GM19455 (cell line): ENCODE measurements around the gene UNC13C.
"Not testable (repeated sequence)": the region's sequence is repeated elsewhere in the genome, so short reads cannot be mapped to it uniquely, and the experiment has no call there.

Source experiments
- ATAC-seq: cut with Tn5 transposase; IDR thresholded peaks from one replicate; pipeline ENCODE4 v1.9.1; 2021; ENCODE audit not compliant: unreplicated experiment

The UNC13C gene

GRCh38 chr15:54410481-54410880, 432.2 kb downstream of the UNC13C start:
- ATAC-seq, result no peak

DNA sequence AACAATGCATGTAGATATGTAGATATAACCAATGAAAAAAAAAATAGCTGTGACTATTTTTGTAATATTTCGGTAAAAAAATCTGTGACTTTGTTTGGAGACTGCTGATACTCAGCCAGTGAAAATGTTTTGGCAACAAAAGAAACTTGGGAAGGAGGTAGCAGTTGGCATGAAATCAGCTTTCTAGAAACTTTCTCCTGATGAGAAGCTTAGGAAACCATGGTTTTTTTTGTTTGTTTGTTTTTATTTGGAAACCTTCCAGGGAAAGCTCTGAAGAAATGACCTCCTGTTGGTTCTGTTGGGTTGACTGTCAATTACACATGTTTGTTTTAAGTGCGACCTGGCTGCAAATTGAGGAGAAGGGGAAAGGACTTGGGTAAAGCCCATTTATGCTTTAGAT, 445.9 kb downstream of the UNC13C start:
- ATAC-seq, result no peak

DNA sequence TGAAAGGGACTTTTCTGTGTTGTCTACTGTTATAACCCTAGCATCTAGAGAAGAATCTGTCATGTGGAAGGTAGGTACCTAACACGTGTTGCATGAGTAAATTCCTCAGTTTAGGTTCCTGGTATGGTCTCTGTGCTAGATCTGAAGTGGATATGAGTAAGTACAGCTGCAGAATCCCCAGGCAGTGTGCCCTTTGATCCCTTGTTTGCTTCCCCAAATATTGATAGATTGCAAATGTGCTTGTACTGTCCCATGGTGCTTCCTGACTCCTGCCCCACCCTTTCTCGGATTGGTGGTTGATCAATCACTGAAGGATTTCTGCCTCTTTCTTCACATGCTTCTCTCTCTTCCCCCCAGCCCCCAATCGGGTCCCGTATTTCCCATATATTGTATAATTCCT, 450.4 kb downstream of the UNC13C start:
- ATAC-seq, result no peak

- not testable (repeated sequence) for ATAC-seq
These were observed 472.0 kb downstream of the UNC13C start for GRCh38 chr15:54450288-54450687.

- no peak for ATAC-seq
These were observed 478.2 kb downstream of the UNC13C start for GRCh38 chr15:54456413-54456812.

- ATAC-seq, result no peak
These were observed 484.3 kb downstream of the UNC13C start for GRCh38 chr15:54462511-54462913.

DNA sequence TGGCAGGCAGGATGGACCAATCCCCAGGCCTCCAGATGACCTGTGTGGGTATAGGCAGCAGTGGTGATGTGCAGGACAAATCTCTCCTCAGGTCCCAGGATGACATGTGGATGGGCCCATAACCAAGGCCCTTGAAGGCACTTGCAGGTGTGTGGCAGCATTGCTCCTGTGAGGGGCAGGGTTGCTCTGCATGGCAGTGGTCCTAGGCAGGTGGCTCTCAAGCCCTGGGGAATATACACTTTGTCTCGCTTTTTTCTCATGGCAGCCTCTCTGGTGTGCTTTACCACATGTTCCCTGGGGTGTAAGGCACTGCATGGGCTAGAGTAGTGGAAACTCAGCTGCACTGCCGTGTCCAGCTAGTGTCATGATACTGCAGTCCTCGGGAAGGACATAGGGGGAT, 503.6 kb downstream of the UNC13C start:
- ATAC-seq, result no peak

GRCh38 chr15:54482251-54482650, 504.0 kb downstream of the UNC13C start:
- no peak for ATAC-seq

DNA sequence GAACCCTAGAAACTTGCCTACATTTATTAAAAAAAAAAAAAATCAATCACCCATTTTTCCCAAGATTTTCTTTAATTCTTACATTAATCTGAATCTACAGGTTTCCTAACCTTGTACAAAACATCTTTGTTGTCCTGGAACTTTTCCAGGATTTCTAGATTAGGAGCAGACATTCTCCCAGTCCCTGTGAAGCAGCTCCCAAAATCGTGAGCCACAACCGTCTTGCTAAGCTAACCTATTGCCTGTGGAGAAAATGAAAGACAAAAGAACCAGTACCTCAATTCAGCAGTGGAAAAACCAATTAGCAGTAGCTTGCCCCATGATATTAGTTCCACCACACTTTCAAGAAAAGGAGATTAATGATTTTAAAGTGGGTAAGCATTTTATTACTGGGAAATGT, 522.1 kb downstream of the UNC13C start:
- no peak for ATAC-seq

DNA sequence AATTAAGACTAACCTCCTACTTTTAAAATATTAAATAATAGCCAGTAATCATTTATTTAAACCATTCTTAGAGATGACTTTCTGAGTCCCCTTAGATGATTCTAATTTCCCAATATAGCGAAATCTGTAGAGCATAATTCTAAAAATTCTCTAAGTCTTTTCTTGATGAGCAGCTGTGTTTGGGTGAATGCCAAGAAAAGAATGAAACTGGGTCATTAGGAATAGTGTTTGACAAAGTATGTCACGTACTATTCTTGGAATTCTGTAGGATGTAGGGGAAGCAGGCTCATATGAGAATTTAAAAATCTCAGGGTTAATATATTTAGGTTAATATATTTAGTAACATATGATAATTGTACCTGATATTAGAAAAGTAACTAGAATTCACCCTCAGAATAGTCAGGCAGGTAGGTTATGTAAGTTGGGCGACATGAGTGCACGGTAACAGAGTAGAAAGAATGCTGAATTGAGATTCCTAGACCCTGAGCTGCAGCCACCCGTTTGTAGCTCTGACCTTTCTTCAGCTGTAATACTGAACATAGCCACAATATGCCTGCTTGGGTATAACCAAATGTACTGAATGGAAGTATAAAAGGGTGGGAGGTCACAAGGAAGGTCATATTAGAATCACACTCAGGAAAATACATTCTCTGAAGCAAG, 524.3 kb downstream of the UNC13C start:
- no peak for ATAC-seq

- ATAC-seq, result no peak
These were observed 526.5 kb downstream of the UNC13C start for GRCh38 chr15:54504695-54505094.

GRCh38 chr15:54506977-54507524, 528.8 kb downstream of the UNC13C start:
- ATAC-seq, result no peak

- ATAC-seq, result no peak
These were observed 536.4 kb downstream of the UNC13C start for GRCh38 chr15:54514601-54515000.

DNA sequence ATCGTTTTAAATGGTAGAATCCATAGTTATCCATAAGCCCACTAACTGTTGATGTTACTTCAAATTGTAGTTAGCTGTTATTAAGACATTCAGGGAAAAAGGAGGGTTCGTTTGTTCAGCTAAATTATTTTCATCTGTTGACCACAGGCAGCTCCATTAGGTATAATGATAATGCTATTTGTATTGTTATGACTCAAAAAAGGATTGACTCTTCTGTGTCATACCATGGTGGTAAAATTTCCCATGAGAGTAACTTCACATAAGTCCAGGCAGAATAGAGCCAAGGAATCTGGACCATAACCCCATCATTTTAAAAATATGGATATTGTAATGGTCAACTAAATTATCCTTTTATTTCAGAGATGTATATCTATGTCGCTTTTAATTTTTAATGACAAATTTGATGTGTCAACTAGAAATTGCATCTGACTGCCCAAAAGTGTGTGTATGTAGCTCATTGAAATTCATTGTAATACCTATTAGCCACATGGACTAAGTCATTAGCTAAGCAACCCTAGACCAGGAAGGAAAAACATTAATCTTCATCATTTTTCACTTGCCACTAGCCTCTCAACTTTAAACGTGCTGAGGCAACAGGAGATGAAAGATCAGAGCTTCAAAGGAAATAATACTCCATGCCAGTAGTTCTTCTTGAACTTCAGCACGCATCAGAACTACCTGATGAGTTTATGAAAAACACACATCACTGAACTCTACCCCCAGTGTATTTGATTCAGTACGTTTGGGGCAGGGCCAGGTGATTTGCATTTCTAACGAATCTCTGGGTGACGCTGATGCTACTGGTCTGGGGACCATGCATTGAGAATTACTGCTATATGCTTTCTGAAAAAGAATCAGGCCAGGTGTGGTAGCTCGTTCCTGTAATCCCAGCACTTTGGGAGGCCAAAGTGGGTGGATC, 537.7 kb downstream of the UNC13C start:
- no peak for ATAC-seq

GRCh38 chr15:54517366-54517765, 539.1 kb downstream of the UNC13C start:
- ATAC-seq, result no peak

DNA sequence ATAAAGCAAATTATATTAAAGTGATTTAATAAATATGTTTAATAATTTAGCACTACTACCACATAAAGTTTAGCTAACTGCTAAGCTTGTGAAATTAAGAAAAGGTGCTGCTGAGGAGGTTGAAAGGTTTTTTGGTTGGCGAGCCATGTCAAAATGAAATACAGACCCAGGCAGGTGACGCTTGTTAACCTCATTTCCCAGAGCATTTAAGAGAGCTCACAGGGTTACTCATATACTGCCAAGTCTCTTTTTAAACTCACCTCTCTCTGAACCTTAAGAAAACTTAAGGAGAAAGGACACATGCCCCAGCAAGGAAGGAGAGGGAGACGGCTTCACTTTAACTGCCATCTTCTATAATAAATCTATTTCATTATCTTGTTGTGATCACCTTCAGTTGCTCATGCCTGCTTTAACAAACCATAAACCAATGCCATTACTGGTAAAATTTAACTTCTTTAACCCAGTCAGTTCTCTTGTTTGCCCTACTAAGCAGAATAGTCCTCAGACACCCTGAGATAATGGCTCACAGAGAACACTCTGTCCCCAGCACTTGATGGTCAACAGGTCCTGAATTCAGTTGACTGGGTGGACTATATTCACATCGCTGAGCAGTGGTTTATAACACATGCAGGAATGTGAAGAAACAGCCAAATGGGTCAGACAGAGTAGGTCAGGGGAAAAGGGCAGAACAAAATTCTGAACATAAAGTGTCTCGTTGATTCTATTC, 540.1 kb downstream of the UNC13C start:
- no peak for ATAC-seq

DNA sequence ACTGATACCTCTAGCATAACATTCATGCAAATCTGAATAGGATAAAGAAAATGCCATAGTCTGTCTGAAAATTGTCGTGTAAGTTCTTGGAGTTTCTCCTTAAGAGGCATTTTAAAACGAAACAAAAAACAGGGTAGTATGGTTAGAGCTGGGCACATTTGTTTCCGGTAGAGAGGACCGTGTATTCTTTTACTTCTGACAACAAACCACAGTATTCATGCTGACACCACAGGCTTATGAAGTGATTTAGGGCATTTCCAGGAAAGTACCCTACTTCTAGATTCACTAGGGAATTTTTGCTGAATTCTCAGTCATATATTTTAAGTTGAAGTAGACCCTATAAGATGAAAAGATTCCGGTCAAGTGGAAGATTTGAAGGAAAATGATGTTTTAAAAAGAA, 541.3 kb downstream of the UNC13C start:
- ATAC-seq, result no peak

DNA sequence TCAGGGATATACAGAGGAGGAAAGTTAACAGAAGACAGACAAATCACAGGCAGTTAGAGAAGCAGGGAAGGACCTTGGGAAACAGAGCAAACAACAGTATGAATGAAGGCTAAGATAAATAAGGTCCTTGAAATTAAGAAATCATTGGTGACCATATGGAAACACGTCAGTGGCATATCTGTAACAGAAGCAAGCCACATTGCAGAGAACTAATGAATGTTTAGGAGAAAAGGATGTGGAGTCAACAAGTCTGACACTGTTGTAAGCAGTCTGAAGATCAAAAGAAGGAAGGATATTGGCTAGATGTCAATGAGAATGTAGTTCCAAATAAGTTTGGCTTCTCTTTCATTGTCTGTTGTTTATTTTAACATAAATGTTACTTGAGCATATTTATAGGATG, 542.4 kb downstream of the UNC13C start:
- ATAC-seq, result no peak

GRCh38 chr15:54521206-54521605, 543.0 kb downstream of the UNC13C start:
- no peak for ATAC-seq

DNA sequence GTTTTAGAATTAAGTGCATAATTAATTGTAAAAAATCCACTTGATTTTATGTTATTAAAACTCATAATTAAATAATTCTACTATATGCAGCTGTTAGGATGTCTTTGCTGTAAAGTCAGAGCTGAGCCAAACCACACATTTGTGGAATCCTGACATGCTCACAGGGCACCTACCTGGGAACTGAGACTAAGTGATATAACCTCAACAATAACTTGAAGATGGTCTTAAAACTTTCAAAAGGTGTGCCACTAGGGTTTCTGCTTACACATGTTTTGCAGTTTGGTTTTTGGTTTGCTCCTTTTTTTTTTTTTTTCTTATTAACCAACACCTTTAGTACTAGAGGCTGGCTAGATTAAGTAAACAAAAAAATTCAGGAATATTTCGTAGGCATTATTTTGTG, 549.8 kb downstream of the UNC13C start:
- no peak for ATAC-seq

- no peak for ATAC-seq
These were observed 562.5 kb downstream of the UNC13C start for GRCh38 chr15:54540721-54541120.
